ENCODE results near the gene TRAPPC3. TPM values are rescaled to one million over a fixed set of nuclear protein-coding genes. Genes with fewer than 3 reads are reported as not detected.

The TRAPPC3 gene
- total and polyA plus RNA-seq, 8 donors, result 45.5 to 71.4 (median 54.6) TPM

DNA sequence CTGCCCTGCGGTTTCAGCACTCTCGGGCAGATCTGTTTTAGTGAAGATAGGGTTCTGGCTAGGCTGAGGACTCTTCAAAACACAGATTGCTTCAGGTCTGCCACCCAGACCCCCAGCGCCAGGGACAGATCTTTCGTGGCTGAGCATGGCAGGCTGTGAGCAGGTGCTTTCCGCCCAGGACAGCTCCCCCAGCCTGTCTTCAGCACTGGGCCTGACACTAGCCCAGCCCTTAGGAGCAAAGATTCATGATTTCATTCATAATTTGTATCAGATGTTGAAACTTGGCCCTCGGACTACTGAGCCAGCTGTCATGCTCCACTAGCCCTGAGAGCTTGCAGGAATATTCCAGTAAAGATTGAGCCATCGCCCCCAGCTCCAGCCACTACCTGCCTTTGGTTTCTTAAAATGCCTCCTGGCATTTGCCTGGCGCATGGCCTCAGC is 54.6 kb downstream of the TRAPPC3 start:
- no peak for ATAC-seq

DNA sequence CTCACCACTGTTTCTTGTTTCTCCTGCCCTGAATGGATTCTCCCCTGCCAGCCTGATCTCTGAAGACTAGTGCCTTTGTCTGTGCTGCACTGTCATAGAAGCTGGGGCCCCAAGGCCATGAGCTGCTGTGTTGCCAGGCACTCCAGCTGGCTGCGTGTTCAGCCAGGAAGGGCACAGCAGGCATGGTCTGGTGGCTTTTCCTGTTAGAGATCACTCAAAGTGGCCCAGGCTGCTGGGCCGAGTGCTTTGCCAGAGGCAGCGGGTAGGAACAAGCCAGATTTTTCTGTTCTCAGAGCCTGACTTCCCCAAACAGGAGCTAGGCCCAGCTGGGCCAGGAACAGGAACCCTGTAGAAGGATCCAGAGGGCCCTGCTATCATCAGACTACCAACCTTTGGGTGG is 55.4 kb downstream of the TRAPPC3 start:
- H3K4me3 ChIP-seq, result no peak overlapping the region
- H3K9me3 ChIP-seq, result no peaks in the 10 kb centered on the region
- TF ChIP-seq, protein P1, sequence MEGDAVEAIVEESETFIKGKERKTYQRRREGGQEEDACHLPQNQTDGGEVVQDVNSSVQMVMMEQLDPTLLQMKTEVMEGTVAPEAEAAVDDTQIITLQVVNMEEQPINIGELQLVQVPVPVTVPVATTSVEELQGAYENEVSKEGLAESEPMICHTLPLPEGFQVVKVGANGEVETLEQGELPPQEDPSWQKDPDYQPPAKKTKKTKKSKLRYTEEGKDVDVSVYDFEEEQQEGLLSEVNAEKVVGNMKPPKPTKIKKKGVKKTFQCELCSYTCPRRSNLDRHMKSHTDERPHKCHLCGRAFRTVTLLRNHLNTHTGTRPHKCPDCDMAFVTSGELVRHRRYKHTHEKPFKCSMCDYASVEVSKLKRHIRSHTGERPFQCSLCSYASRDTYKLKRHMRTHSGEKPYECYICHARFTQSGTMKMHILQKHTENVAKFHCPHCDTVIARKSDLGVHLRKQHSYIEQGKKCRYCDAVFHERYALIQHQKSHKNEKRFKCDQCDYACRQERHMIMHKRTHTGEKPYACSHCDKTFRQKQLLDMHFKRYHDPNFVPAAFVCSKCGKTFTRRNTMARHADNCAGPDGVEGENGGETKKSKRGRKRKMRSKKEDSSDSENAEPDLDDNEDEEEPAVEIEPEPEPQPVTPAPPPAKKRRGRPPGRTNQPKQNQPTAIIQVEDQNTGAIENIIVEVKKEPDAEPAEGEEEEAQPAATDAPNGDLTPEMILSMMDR (IDR thresholded peaks at IDR 0.05), result no peak
- ATAC-seq, result no peak
- intact Hi-C loops (cut with DNase I), result no loop called here
- DNase-seq, result no peak
- peak overlapping the region; percentile 3 to 23 for H3K27ac ChIP-seq
- H3K36me3 ChIP-seq, result peaks cover 4 to 61% of the 10 kb centered on the region in 2 donors
- H3K4me1 ChIP-seq, result peaks cover 8 to 57% of the 10 kb centered on the region in 2 donors
- H3K27me3 ChIP-seq, result no peaks in the 10 kb centered on the region

More for the DNA sequence above, 54.6 kb downstream of the TRAPPC3 start:
- DNase-seq, result no peak
- no peaks in the 10 kb centered on the region for H3K9me3 ChIP-seq
- H3K4me1 ChIP-seq, result peaks cover 8 to 55% of the 10 kb centered on the region in 2 donors
- H3K27me3 ChIP-seq, result no peaks in the 10 kb centered on the region
- peak overlapping the region in 1 of 2 donors; percentile 70 for H3K27ac ChIP-seq
- TF ChIP-seq, protein P1 (IDR thresholded peaks at IDR 0.05), result no peak
- no peak overlapping the region for H3K4me3 ChIP-seq
- intact Hi-C loops (cut with DNase I), result no loop called here
- peaks cover 4 to 61% of the 10 kb centered on the region in 2 donors for H3K36me3 ChIP-seq

DNA sequence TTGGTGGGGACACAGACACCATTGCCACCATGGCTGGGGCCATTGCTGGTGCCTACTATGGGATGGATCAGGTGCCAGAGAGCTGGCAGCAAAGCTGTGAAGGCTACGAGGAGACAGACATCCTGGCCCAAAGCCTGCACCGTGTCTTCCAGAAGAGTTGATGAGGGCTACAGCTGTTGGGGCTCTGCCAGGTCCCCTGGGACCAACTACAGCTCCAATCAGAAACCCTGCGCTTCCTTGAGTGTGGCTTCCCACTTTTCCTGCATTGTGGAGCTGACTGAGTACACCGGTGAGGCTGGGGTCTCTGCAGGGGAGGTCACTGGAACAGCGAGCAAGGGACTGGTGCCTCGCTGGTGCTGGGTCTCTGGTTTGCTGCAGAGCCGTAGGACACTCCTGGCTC is 56.1 kb downstream of the TRAPPC3 start:
- no peak for DNase-seq
- TF ChIP-seq, protein P1 (IDR thresholded peaks at IDR 0.05), result no peak
- no peak for ATAC-seq
- Histone ChIP-seq H3K27ac (no peak overlapping the region), H3K9me3 (no peaks in the 10 kb centered on the region), H3K4me3 (no peak overlapping the region), H3K4me1 (peaks cover 10 to 60% of the 10 kb centered on the region in 2 donors), H3K36me3 (peaks cover 4 to 61% of the 10 kb centered on the region in 2 donors), H3K27me3 (no peaks in the 10 kb centered on the region)
- intact Hi-C loops (cut with DNase I), result no loop called here

DNA sequence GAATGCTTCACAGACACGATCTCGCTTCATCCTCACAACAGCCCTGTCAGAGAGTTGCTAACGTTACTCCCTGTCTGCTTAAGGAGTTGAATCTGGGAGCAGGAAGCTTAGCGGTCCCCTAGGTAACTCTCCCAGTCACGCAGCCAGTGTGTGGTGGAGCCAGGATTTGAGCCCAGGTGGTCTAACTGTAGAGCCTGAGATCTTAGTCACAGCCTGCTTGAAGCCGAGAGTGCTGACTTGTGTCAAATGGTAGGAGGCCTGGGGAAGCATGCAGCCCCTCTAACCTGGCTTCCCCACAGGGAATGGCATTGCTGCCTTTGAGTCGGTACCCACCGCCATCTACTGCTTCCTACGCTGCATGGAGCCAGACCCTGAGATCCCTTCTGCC is 56.5 kb downstream of the TRAPPC3 start:
- ATAC-seq, result no peak
- Histone ChIP-seq H3K27me3 (no peaks in the 10 kb centered on the region), H3K9me3 (no peaks in the 10 kb centered on the region), H3K4me1 (peaks cover 11 to 63% of the 10 kb centered on the region in 2 donors), H3K27ac (no peak overlapping the region), H3K4me3 (no peak overlapping the region), H3K36me3 (peaks cover 4 to 61% of the 10 kb centered on the region in 2 donors)
- intact Hi-C loops (cut with DNase I), result no loop called here
- TF ChIP-seq, protein P1 (IDR thresholded peaks at IDR 0.05), result no peak
- DNase-seq, result no peak

DNA sequence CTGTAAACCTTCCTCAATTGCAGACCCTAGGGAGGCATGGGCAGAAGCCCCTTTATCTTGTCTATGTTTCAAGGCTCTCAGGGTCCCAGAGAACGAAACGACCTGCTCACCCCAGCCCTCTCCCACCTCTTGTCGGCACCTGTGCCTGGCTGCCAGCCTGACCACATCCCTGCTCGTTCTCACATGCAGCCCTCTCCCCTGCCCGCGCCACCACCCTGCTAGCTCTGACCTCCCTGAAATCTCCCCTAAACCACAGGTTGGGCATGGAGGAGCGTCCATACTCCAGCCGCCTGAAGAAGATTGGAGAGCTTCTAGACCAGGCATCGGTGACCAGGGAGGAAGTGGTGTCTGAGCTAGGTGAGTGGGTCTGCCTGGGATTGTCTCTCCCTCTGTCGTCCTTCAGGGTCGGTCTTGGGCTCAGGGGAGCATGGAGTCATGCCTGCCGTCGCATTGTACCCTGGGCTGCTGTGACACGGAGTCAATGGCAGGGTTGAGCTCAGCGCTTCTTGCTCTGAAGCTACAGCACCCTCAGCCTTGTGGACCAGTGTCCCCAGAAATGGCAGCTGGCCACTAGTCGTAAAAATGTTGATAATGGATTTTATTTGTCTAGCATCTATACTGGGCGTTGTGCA is 57.0 kb downstream of the TRAPPC3 start:
- H3K27ac ChIP-seq, result no peak overlapping the region
- H3K4me1 ChIP-seq, result peaks cover 11 to 63% of the 10 kb centered on the region in 2 donors
- TF ChIP-seq, protein P1 (IDR thresholded peaks at IDR 0.05), result no peak
- DNase-seq (no peak), ATAC-seq (no peak)
- peaks cover 4 to 59% of the 10 kb centered on the region in 2 donors for H3K36me3 ChIP-seq
- no peaks in the 10 kb centered on the region for H3K27me3 ChIP-seq
- intact Hi-C loops (cut with DNase I), result no loop called here
- no peak overlapping the region for H3K4me3 ChIP-seq
- no peaks in the 10 kb centered on the region for H3K9me3 ChIP-seq

All from left lung (tissue), 10 donors.